Gastroesophageal sphincter (tissue), 3 donors: Measurements from ENCODE around the gene DISC1.

Experiments
- EP300 ChIP-seq: sonication (generic); formaldehyde crosslinking; IDR thresholded peaks from one replicate; pipeline ENCODE4 v1.6.1; 2017; ENCODE audit warnings: antibody characterized with exemption, mild to moderate bottlenecking
- POLR2A ChIP-seq, 2 donors: fragments of 450-650 bp; IDR thresholded peaks; one replicate each; pipeline ENCODE4 v1.6.1; 2017; ENCODE audit warnings: antibody characterized with exemption in 2 of 2, mild to moderate bottlenecking in 2 of 2, moderate library complexity in 1 of 2
- POLR2AphosphoS5 ChIP-seq: sonication (generic); formaldehyde crosslinking; IDR thresholded peaks from one replicate; pipeline ENCODE4 v1.6.1; 2017; ENCODE audit warnings: antibody characterized with exemption
- TF ChIP-seq, protein P1 (sequence below), 4 experiments: fragments of 200-600 bp in 2 of 4; fragments of 450-650 bp in 2 of 4; sonication (generic) in 1 of 4; IDR thresholded peaks; one replicate each; pipeline ENCODE4 v1.5.1; 2017 to 2019; ENCODE audit warnings: antibody characterized with exemption in 4 of 4, mild to moderate bottlenecking in 2 of 4, moderate library complexity in 2 of 4

DNA sequence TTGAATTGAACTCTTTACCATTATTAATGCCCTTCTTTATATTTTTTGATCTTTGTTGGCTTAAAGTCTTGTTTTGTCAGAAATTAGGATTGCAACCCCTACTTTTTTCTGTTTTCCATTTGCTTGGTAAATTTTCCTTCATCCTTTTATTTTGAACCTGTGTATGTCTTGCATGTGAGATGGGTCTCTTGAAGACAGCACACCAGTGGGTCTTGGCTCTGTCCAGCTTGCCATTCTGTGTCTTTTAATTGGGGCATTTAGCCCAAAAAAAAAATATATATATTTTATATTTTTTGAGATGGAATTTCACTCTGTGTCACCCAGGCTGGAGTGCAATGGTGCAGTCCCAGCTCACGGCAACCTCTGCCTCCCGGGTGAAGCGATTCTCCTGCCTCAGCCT, 33.6 kb downstream of the DISC1 start:
- TF ChIP-seq, protein P1, sequence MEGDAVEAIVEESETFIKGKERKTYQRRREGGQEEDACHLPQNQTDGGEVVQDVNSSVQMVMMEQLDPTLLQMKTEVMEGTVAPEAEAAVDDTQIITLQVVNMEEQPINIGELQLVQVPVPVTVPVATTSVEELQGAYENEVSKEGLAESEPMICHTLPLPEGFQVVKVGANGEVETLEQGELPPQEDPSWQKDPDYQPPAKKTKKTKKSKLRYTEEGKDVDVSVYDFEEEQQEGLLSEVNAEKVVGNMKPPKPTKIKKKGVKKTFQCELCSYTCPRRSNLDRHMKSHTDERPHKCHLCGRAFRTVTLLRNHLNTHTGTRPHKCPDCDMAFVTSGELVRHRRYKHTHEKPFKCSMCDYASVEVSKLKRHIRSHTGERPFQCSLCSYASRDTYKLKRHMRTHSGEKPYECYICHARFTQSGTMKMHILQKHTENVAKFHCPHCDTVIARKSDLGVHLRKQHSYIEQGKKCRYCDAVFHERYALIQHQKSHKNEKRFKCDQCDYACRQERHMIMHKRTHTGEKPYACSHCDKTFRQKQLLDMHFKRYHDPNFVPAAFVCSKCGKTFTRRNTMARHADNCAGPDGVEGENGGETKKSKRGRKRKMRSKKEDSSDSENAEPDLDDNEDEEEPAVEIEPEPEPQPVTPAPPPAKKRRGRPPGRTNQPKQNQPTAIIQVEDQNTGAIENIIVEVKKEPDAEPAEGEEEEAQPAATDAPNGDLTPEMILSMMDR (IDR thresholded peaks at IDR 0.05): no peak
- no peak for TF ChIP-seq POLR2AphosphoS5
- no peak for TF ChIP-seq EP300
- TF ChIP-seq POLR2A (IDR thresholded peaks at IDR 0.05): no peak
